GM19240 (cell line): Measurements from ENCODE around the gene FRMD4A.

Source experiments
- DNase-seq: peaks from one replicate; pipeline ENCODE4 v3.0.0; 2011; ENCODE audit warnings: low spot score; ENCODE audit not compliant: insufficient read length

FRMD4A gene

DNA sequence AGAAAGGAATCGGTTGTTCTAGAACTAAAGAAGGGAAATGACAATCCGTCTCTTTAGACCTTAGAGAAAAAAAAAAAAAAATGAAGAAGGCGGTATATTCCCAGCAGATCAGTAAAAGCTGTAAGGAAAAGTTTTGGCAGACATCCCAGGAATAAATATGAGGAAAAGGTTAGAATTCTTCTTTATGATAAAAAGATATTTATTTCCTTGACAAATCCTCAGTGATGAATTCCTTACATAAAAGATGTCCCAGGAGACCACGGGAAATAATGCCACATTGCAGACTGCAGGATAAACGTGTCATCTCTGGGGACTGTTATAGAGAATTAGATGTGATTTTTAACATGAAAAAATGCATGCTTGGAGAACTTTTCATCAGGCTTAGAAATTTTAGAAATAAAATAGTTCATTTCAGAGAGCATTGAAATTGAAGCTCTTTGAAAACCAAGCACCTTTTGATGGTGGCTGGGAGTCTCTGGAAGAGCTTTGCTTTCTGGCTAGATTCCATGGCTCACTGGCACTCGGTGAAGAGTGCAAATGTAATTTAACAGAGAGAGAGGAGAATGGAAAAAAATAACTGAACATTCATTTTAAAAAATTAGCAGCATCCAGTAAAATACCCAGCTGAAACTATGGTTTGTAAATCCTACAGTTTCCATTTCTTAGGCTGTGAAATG is 645.8 kb downstream of the FRMD4A start:
- no peak for DNase-seq

DNA sequence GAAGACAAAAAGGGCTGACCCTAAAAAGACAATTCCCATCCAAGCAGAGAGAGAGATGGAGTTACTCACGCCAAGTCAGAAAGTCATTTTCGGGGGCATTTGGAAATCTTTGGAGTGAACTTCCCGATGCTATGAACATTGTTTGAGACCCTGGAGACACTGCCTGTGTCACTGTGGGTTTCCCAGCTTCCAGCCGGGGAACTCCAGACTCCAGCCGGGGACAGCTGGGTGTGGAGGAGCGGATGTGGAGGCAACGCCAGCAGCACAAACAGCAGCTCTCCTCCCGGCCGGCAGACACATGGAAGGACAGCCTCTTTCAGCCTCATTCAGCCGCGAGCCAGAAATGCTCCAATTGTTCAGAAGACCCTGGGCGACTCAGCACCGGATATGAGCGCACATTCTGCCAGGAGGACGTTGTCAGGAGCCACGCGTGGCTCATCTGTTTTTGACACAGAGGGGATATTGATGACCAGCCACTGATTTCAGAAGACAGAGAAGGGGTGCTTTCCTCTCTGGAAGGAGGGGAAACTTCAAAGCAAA is 646.4 kb downstream of the FRMD4A start:
- DNase-seq: no peak

DNA sequence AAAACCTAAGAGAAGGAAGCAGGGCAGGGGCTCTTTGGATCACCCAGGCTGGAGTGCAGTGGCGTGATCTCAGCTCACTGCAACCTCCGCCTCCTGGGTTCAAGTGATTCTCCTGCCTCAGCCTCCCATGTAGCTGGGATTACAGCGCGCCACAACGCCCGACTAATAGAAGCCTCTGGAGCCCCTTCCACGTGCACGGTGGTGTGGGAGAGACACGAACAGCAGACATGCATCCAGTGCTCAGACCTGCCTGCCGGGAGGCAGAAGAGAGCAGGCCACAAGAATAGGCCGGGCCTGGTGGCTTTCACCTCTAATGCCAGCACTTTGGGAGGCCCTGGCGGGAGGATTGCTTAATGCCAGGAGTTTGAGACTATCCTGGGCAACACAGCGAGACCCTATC is 647.7 kb downstream of the FRMD4A start:
- no peak for DNase-seq

DNA sequence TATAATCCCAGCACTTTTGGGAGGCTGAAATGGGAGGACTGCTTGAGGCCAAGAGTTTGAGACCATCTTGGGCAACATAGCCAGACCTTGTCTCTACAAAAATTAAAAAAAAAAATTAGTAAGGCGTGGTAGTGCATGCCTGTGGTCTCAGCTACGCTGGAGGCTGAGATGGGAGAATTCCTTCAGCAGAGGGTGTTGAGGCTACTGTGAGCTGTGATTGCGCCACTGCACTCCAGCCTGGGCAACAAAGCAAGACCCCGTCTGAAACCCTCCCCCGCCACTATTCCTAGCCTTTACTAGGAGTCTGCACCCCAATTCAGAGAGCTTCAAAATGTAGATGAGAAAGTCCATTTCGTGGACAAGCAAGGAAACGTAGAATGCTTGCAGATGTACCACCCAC is 648.8 kb downstream of the FRMD4A start:
- no peak for DNase-seq

DNA sequence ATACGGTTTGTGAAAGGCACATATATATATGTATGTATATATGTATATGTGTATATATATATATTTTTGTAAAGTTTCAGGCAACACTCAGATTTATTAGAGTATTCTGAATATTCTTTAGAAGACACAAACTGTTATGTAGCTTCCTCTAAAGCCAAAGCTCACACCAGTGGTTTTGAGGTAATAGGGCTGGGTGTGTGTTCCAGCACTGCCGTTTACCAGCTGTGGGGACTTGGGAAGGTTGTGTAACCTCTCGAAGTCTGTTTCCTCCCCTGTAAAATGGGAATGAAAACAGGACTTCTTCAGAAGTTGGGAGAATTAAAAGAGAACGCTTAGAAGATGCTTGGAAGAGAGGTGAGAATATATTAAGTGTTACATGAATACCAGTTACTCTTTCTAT is 649.2 kb downstream of the FRMD4A start:
- no peak for DNase-seq

DNA sequence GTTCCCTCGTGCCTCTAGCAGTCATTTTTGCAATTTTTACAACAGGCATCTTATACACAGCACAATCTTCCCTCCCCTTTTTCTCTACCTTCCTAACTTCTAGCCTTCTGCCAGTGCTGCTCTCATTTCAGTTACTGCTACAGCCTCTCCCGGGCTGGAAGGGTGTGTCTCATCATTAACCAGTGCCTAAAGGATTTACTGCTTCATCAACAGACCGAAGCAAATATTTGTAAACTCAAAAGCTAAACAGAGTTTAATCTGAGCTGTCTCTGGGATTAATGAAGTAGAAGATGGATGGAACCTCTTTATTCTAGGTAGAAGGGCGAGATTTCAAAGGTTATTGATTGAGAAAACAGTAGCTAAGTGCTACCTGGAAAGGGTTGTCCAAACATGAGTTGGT is 649.6 kb downstream of the FRMD4A start:
- DNase-seq: no peak

DNA sequence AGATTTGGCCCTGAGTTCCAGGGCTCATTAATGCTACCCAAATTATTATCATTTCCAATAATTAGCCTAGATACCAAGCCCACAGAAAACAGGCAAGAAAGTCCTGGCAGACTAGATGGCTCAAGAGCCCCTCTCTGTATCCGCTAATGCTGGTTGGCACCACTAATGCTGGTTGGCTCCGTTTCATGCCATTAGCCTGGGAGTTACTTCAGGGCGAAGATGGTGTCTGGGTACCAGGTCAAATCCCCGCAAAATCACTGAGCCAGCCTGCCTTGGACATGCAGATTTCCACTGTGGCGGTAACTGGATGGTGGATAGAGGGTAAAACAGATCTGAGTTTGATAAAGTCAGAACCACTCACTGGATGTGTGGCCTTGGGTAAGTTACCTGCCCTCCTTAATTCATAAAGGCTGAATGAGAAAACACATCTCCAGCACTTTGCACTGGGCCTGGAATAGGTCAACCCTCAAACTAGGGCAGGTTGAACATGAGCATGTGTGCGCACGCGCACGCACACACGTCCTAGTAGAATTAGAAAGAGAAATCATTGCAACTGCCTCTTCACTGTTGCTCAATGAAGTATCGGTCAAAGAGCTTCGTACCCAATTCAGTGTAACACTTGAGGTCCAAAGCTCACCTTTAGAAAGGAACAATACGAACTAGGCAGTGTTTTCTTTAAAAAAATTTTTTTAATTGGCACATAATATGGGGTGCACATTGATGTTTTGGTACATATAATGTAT is 652.5 kb downstream of the FRMD4A start:
- DNase-seq: no peak

DNA sequence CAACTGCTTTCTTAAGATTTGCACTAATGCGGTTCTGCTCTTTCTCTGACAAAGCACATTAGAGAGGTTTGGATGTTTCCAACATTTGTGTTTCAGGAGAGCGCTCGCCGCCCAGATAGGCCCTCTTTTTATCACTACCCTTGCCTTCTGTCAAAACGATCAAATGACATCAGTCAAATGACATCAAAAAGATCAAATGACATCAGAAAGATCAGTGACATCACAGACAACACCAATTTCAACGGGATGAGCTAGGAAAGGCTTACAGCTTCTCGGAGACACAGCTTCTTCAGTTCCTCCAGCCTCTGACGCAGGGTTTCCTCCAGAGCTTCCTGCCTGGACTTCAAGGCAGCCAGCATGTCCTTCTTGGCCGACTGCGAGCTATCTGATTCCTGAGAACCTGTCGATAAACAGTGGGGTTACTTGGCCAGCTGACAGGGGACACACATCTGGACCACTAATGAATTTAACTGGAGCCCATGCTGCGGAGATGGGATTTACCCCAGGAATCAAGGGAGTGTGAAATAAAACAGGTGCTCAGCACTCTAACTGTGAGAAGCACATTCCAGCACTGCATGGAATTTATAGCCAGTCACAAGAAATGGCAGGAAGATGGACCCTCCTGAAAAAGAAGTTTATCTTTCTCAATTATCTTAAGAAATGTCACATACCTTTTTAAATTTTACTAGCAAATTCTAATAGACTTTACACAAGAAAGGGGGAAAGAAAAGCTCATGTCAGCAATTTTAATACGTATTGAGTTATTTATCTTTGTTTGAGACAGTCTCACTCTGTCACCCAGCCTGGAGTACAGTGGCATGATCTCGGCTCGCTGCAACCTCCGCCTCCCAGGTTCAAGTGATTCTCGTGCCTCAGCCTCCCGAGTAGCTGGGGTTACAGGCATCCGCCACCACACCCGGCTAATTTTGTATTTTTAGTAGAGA is 655.8 kb downstream of the FRMD4A start:
- no peak for DNase-seq

DNA sequence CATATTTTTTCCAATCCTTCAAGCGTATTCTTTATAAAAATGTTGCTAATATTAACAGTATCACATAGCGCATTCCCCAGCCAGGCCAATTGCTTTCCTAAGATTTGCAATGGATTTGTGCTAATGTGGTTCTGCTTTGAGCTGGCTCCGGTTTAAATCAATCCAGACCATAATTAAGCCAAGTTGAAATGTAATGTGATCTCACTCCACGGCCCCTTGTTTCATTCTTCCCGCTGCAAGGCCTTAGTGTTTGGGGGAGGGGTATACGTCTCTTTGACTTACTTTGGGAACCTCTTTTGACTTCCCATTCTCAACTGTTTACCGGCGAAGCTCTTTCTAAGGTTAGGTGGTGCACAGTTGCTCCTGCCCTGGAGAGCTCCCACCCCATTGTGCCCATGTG is 657.6 kb downstream of the FRMD4A start:
- no peak for DNase-seq

DNA sequence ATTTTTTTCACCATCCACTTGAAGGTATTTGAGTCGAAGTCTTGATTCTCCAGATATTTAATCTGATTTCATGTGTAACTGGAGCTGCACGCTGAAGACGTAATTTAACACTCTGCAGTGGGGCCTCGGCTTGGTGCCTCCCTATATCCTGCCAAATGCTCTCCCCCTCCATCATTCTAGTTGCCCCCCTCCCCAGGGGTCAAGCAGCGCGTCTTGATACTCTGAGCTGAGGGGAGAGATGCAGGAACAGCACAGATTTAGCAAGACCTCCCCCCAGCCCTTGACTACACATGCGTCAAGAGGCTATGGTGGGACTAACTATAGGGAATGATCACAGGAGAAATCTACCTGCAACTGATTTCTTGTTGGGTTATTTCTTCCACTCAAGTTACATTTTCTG is 658.2 kb downstream of the FRMD4A start:
- DNase-seq: no peak

DNA sequence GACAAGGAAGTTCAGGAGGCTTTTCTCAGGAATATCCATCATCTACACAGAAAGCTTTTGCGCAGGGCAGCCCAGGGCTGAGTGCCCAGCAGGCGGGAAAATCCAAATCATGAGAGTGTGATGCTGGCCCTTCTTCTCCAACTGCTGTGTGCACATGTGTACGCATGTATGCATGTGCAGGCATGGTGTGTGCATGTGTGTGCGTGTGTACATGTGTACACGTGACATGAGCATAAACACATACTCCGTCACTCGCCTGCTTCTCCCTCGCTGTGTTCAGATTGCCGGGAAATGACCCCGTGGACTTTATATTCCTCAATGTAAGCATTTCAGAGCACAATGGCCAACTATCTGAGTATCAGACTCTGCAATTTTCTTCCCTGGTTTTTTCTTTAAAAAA is 658.8 kb downstream of the FRMD4A start:
- DNase-seq: no peak

DNA sequence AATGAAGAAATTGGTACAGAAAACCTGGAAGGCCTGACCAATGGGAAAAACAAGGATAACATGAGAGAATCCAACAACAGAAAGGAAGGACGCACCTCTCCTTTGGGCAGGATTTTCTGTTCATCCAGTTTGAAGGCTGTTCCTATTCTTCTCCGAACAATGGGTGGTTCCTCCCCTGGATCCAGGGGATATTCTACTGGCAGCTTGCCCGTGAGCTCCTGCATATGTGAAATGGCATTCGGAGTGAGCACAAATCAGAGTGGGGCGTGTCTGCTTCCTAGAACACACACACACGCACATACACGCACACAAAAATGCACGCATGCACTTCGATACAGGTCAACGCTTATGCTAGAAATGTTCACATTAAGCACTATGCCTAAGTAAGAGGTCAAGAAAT is 660.4 kb downstream of the FRMD4A start:
- no peak for DNase-seq

DNA sequence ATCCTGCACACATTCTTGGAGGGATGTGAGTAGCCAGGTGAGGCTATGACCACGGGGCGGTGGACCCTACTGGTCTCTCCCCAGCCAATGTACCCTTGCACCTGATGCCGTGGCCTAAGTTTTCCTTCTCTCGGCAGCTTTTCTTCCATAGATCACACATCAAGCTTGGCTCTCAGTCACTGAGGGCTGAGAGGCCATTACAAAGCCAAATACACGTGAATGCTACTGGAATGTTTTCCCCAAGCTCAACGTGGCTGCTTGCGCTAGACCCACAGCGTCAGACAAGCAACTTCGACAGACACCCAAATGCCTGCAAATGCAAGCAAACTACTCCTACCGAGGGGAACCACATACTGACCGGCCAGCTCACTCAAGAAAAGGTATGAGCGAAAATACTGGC is 660.8 kb downstream of the FRMD4A start:
- no peak for DNase-seq

DNA sequence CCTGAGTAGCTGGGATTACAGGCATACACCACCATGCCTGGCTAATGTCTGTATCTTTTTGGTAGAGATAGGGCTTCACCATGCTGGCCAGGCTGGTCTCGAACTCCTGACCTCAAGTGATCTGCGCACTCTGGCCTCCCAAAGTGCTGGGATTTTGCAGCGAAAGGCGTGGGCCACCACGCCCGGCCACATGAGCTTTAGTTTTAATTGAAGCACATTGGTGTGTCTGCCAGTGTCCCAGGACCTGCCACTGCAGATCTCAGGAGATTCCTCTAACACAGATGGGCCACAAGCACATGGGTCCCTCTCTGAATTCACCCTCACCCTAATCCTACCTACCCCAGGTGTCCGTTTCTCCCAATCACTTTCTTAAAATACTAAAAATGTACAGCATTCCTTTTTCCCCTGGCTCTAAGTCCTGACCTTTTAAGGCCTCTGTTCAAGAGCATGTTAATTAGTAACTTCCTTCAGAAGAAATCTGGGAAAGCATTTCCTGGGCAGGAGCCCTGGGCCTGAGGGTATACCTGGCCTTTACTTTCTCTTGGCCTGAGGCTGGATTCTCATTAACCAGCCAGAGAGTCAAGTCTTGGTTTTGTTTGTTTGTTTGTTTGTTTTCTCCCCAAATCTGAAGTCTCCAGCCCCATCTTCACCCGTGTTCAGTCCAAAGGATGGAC is 661.4 kb downstream of the FRMD4A start:
- DNase-seq: no peak

DNA sequence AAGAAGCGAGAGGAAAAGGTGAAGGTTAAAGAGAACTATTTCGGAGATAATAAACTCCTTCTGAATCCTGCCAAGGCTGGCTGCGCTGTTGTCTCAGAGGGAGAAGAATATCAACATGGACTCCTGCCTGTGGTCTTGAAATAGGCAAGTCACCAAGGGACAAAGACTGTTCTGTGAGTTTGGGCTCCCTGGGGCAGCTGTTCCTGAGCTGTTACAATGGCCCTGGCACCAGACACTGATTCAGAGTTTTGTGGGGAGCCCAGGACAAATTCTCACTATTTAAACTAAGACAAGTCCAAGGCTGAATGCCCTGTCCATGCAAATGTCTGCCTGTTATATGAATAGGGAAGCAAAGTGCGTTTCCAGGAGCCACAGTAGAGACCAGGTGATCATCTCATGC is 662.6 kb downstream of the FRMD4A start:
- no peak for DNase-seq

DNA sequence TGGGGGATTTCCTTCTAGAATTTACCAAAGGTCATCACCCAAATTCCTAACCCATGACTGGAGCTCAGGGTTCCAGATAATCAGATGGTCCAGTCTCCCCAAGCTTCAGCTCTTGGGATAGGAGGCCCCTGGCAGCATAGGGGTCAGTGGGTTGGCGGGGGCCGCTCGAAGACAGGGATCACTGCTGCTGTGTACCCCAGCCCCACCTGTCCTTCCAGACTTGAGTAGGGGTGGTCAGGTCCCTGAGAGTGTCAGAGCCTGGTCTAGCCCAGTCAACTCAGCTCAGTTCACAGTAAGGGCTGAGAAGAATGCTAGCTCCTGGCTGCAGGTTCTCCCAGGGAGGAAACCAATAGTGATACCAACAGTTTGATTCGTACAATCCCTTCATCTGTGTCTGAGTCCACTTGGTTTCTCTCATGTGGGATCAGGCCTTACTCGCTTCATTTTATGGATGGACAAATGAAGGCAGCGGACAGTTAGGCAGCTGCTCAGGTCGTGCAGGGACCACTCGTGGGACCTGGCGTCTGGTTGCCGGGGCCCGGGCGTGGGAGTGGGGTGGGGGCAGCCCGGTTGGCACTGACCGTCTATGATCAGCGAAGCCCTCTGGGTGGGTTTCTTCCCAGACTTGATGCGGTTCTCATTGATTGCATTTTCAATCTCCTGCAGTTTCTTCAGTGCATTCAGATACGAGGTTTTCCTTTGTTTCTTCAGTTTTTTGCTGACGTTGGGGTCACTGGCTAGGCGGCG is 665.0 kb downstream of the FRMD4A start:
- DNase-seq: no peak

DNA sequence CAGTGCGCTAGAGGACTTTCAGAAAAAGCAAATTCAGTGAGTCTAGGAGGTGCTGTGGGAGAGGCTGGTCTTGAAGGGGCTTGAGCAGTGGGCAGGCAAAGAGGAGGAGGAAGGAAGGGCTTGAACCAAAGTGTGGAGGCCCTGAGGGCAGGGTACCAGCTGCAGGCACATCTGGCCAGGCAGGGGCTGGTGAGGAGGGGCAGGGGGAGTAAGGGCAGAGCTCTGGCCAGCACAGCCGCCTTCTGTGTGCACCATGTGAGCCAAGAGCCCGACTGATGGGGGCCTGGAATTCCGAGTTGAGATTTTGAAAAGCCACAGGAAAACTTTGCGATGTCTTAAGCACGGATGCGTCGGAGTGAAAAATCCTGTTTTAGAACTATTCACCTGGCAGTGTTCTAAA is 669.5 kb downstream of the FRMD4A start:
- DNase-seq: no peak

DNA sequence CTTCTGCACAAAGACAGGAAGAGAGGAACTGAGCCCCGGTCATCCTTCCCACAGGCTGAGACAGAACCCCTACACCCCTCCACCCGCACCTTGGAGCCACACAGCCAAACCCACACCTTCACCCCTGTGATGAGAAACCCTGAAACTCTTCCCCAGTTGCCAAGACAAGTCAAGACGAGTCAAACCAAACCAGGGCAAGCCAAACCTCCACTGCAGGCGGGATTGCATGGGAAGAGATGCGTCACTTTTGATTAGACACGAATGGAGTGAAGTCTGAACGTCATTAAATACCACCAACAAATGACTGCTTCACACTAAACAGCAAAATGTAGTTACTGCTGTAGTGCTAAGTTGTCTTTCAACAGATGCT is 670.2 kb downstream of the FRMD4A start:
- DNase-seq: no peak

DNA sequence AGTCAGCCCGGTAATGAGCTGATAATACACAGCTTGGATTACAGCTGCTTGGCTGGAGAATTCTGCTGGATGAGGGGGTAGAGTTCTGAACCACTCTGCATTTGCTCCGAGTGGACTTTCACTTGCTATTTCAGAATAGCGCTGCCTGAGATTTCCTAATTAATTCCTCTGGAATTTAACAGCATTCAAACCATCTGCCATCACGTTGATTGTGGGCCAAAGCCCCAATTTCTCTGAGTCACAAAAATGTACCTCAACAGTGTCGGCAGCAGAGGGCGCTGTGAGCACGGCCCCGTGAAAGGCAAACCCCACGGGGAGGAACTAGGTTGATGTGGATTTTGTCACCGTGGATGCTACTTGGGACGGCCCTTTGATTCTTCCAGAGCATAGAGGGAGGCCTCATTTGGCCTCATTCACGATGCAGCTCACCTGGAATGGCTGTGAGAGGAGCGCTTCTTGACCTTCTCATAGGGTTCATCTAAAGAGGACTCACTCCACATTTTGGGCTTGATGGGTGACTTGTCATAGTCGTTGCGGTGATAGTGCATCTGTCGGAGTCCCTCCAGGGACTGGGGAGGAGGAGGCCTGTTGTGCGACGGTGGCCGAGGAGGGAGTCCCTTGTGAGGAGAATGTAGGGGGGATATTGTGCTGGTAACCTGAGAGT is 670.7 kb downstream of the FRMD4A start:
- DNase-seq: peak; percentile 73
